IMR-90 (cell line): ENCODE data around the gene ATP1B2. TPM values are rescaled to one million over a fixed set of nuclear protein-coding genes. Genes with fewer than 3 reads are reported as not detected.
A peak's percentile ranks its signal among the peaks of the same experiment; 100 is the strongest.

ENCODE experiments used
- ATAC-seq: fragments of 200-7000 bp; cut with Tn5 transposase; 2 replicates; pipeline ENCODE4 v1.9.1; 2020; ENCODE audit warnings: low read depth, mild to moderate bottlenecking, moderate library complexity
- BruUV-seq: library from RNA; stranded (reverse); fragments of 400-500 nt; replicated peaks from 2 replicates; lab custom pipeline; 2021; lab: Mats Ljungman, UMichigan
- CTCF ChIA-PET: fragments of 300-600 bp; formaldehyde crosslinking; extraction: SDS; loops from one replicate; lab custom pipeline; 2021; ENCODE audit warnings: antibody characterized with exemption; lab: Yijun Ruan, JAX
- POLR2A ChIA-PET: fragments of 300-600 bp; sonication (Branson Sonifier 250); formaldehyde crosslinking; loops from one replicate; lab custom pipeline; 2022; ENCODE audit warnings: antibody characterized with exemption; ENCODE audit not compliant: unreplicated experiment; lab: Charles Lee
- DNase-seq: peaks from one replicate; pipeline ENCODE4 v3.0.0; 2013
- H2AFZ ChIP-seq: replicated peaks from 2 replicates; pipeline ENCODE3; 2013; ENCODE audit warnings: low read length, mild to moderate bottlenecking; ENCODE audit not compliant: poor library complexity
- H2AK5ac ChIP-seq: 2 replicates; pipeline ENCODE4 v1.6.1; 2013; ENCODE audit warnings: low read depth, low read length, inconsistent platforms
- H2AK9ac ChIP-seq: replicated peaks from 2 replicates; pipeline ENCODE3; 2013; ENCODE audit warnings: mild to moderate bottlenecking, low read depth, low read length, moderate library complexity; ENCODE audit not compliant: poor library complexity
- H2BK120ac ChIP-seq: 2 replicates; pipeline ENCODE4 v1.6.1; 2013; ENCODE audit warnings: low read depth, low read length, inconsistent platforms
- H2BK15ac ChIP-seq: 3 replicates; pipeline ENCODE4 v1.6.1; 2013; ENCODE audit warnings: low read depth, low read length, inconsistent platforms
- H2BK20ac ChIP-seq: 2 replicates; pipeline ENCODE4 v1.6.1; 2013; ENCODE audit warnings: low read depth, mild to moderate bottlenecking, inconsistent platforms, low read length, moderate library complexity
- H2BK5ac ChIP-seq: 2 replicates; pipeline ENCODE4 v1.6.1; 2013; ENCODE audit warnings: mild to moderate bottlenecking, low read depth, low read length, inconsistent platforms; ENCODE audit not compliant: poor library complexity, severe bottlenecking
- H3K14ac ChIP-seq: replicated peaks from 2 replicates; pipeline ENCODE4 v1.6.1; 2013; ENCODE audit warnings: low read depth, low read length, inconsistent platforms
- H3K18ac ChIP-seq: 2 replicates; pipeline ENCODE4 v1.6.1; 2013; ENCODE audit warnings: low read depth, low read length, control low read depth
- H3K23ac ChIP-seq: 2 replicates; pipeline ENCODE4 v1.6.1; 2013; ENCODE audit warnings: low read depth, low read length, inconsistent platforms
- H3K27ac ChIP-seq: 2 replicates; pipeline ENCODE4 v1.5.1; 2013; ENCODE audit warnings: mild to moderate bottlenecking, control low read depth, low read length; ENCODE audit not compliant: insufficient read depth
- H3K27me3 ChIP-seq: 2 replicates; pipeline ENCODE4 v1.6.1; 2013; ENCODE audit warnings: low read length; ENCODE audit not compliant: control insufficient read depth, insufficient read depth
- H3K36me3 ChIP-seq: 2 replicates; pipeline ENCODE4 v1.6.1; 2013; ENCODE audit warnings: low read length, mixed read lengths; ENCODE audit not compliant: control insufficient read depth, insufficient read depth
- H3K4ac ChIP-seq: 2 replicates; pipeline ENCODE4 v1.6.1; 2013; ENCODE audit warnings: low read depth, low read length, inconsistent platforms
- H3K4me1 ChIP-seq: 2 replicates; pipeline ENCODE4 v1.6.1; 2013; ENCODE audit warnings: low read length, mixed read lengths; ENCODE audit not compliant: control insufficient read depth, insufficient read depth
- H3K4me2 ChIP-seq: 2 replicates; pipeline ENCODE4 v1.6.1; 2013; ENCODE audit warnings: low read depth, mild to moderate bottlenecking, control low read depth, low read length, moderate library complexity
- H3K4me3 ChIP-seq: 2 replicates; pipeline ENCODE4 v1.5.1; 2013; ENCODE audit warnings: low read depth, mild to moderate bottlenecking, control low read depth, low read length, moderate library complexity; ENCODE audit not compliant: insufficient read depth
- H3K56ac ChIP-seq: 2 replicates; pipeline ENCODE4 v1.6.1; 2013; ENCODE audit warnings: low read length, inconsistent platforms; ENCODE audit not compliant: insufficient read depth; ENCODE audit errors: extremely low read depth
- H3K79me1 ChIP-seq, 2 experiments: 2 replicates each; pipeline ENCODE4 v1.6.1; 2013; ENCODE audit warnings: low read length in 2 of 2, inconsistent platforms in 1 of 2, low read depth in 1 of 2
- H3K9ac ChIP-seq: 2 replicates; pipeline ENCODE4 v1.6.1; 2013; ENCODE audit warnings: low read depth, low read length, control low read depth
- H3K9me1 ChIP-seq: 2 replicates; pipeline ENCODE4 v1.6.1; 2013; ENCODE audit warnings: low read length, inconsistent platforms; ENCODE audit not compliant: insufficient read depth
- H3K9me3 ChIP-seq: 2 replicates; pipeline ENCODE4 v1.6.1; 2013; ENCODE audit warnings: low read length; ENCODE audit not compliant: control insufficient read depth, insufficient read depth
- H4K20me1 ChIP-seq: 2 replicates; pipeline ENCODE4 v1.6.1; 2013; ENCODE audit warnings: low read length, inconsistent platforms; ENCODE audit not compliant: insufficient read depth
- H4K5ac ChIP-seq: 2 replicates; pipeline ENCODE4 v1.6.1; 2013; ENCODE audit warnings: mild to moderate bottlenecking, low read depth, low read length, control low read depth
- H4K8ac ChIP-seq, 2 experiments: 2 replicates each; pipeline ENCODE4 v1.6.1; 2013; ENCODE audit warnings: low read depth in 2 of 2, low read length in 2 of 2, control low read depth in 1 of 2, inconsistent platforms in 1 of 2
- H4K91ac ChIP-seq: 2 replicates; pipeline ENCODE4 v1.6.1; 2013; ENCODE audit warnings: low read depth, low read length, inconsistent platforms; ENCODE audit not compliant: insufficient read depth
- WGBS, 2 experiments: methylation state at CpG; one replicate each; pipeline versions ENCODE4 v1.1.5 to v1.1.7; 2013; ENCODE audit warnings: missing lambda C conversion rate in 2 of 2; ENCODE audit not compliant: insufficient read length in 1 of 2; ENCODE audit errors: extremely low coverage in 2 of 2; 5-methylcytosine and 5-hydroxymethylcytosine counted together
- dilution Hi-C: fragments of 300-500 bp; cut with HindIII; formaldehyde crosslinking; loops from one replicate; pipeline ENCODE4 v1.14.3; 2018; ENCODE audit warnings: low sequenced_read_pairs; ENCODE audit not compliant: unreplicated experiment
- in situ Hi-C: fragments of 300-500 bp; cut with MboI; formaldehyde crosslinking; loops from 3 replicates; pipeline ENCODE4 v1.14.3; 2019; ENCODE audit warnings: low sequenced_read_pairs, inconsistent platforms, mixed read lengths
- intact Hi-C: fragments of 100-400 bp; cut with micrococcal nuclease; formaldehyde crosslinking; loops from 2 replicates; pipeline ENCODE4 v1.10.0; 2022
- polyA plus RNA-seq, 3 experiments: library from polyadenylated mRNA; depleted of rRNA; stranded (reverse); fragments of >200 nt; gene quantifications; 2 replicates each; pipeline ENCODE4 v1.2.3, GENCODE V29; 2012; ENCODE audit warnings: low replicate concordance in 1 of 3
- total RNA-seq: library from RNA; depleted of rRNA; stranded (reverse); fragments of >200 nt; gene quantifications from 2 replicates; pipeline ENCODE4 v1.2.3, GENCODE V29; 2012
- TF ChIP-seq, protein P1 (sequence below): conservative IDR thresholded peaks from 2 replicates; pipeline ENCODE4 v1.5.1; 2012; ENCODE audit warnings: mild to moderate bottlenecking, low read depth, low read length, improper control_type of control experiment
- TF ChIP-seq, protein P2 (sequence below): fragments of 150-350 bp; IDR thresholded peaks from 2 replicates; pipeline ENCODE4 v1.6.1; 2017; ENCODE audit warnings: mild to moderate bottlenecking, antibody characterized with exemption, low read length, low read depth

Gene ATP1B2
- total and polyA plus RNA-seq, 2 of the 4 experiments (the other 2 are of a cell fraction), result 0.02 TPM; not detected in 1

DNA sequence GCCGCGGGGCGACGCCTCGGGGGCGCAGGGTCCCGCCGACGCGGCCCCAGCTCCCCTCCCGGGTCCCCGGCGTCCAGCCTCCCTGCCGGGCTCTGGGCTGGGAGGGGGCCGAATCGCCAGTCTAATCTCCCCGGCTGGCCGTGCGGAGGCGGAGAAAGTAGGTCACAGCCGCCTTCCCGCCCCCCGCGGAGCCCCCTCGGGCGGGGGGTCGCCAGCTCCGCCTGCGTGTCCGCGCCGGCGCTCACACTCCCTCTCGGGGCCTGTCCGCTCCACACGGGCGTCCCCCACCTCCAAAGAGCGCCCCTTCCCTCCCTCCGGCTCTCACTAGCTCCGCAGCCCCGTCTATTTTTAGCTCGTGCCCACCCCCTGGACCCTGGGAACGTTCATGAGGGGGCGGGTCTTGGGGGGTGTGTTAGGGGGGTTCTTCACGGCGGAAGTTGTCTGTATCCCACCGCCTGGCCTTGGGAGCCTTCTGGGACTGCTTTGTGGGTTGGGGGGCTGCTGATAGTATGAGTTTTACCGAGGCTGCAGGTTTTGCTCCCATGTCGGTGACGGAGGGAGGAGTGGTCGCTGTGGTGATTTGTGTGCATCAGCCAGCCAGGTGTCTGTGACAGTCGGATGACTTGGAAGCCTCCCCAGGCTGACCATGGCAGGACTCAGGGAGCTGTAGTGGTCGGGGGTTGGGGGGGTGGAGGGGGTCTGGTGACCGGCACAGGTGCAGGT lies 1.1 kb downstream of the ATP1B2 start:
- no peak overlapping the region for H2BK5ac ChIP-seq
- no peaks in the 10 kb centered on the region for H3K9me1 ChIP-seq
- DNase-seq (no peak), ATAC-seq (no peak)
- no peak overlapping the region for H3K9ac ChIP-seq
- no peak overlapping the region for H2BK15ac ChIP-seq
- no peak overlapping the region for H3K23ac ChIP-seq
- H3K18ac ChIP-seq, result no peak overlapping the region
- BruUV-seq, result no TSS peak
- CTCF ChIA-PET, result no interaction called here
- 5% methylated on average over 19 of the region's 54 CpGs; no CpG with 5 or more reads in 1 of the 2 experiments for WGBS, 2 experiments
- peak overlapping the region; percentile 93 for H3K4me2 ChIP-seq
- H2AK9ac ChIP-seq, result no peak overlapping the region
- no peak overlapping the region for H3K27ac ChIP-seq
- H4K20me1 ChIP-seq, result no peaks in the 10 kb centered on the region; the same call in none of the 2 replicates
- no peak overlapping the region for H2BK120ac ChIP-seq
- no peak overlapping the region for H4K8ac ChIP-seq
- H2AK5ac ChIP-seq, result no peak overlapping the region
- TF ChIP-seq, protein P1, sequence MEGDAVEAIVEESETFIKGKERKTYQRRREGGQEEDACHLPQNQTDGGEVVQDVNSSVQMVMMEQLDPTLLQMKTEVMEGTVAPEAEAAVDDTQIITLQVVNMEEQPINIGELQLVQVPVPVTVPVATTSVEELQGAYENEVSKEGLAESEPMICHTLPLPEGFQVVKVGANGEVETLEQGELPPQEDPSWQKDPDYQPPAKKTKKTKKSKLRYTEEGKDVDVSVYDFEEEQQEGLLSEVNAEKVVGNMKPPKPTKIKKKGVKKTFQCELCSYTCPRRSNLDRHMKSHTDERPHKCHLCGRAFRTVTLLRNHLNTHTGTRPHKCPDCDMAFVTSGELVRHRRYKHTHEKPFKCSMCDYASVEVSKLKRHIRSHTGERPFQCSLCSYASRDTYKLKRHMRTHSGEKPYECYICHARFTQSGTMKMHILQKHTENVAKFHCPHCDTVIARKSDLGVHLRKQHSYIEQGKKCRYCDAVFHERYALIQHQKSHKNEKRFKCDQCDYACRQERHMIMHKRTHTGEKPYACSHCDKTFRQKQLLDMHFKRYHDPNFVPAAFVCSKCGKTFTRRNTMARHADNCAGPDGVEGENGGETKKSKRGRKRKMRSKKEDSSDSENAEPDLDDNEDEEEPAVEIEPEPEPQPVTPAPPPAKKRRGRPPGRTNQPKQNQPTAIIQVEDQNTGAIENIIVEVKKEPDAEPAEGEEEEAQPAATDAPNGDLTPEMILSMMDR, result no peak
- TF ChIP-seq, protein P2, sequence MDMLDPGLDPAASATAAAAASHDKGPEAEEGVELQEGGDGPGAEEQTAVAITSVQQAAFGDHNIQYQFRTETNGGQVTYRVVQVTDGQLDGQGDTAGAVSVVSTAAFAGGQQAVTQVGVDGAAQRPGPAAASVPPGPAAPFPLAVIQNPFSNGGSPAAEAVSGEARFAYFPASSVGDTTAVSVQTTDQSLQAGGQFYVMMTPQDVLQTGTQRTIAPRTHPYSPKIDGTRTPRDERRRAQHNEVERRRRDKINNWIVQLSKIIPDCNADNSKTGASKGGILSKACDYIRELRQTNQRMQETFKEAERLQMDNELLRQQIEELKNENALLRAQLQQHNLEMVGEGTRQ, result no peak
- no peak overlapping the region for H4K91ac ChIP-seq
- no peak overlapping the region for H4K5ac ChIP-seq
- in situ Hi-C loops (no loop called here), intact Hi-C loops (no loop called here), dilution Hi-C loops (no loop called here)
- peak overlapping the region; percentile 30; the same call in 1 of the 2 replicates for H3K4me3 ChIP-seq
- POLR2A ChIA-PET, result interaction anchor here (0.6 kb wide), 1 partner anchor 735 kb away, joined by 4 read pairs; no protein-coding TSS in a partner anchor
- no peak overlapping the region for H3K4ac ChIP-seq
- H2AFZ ChIP-seq, result peak overlapping the region; percentile 58
- H3K79me1 ChIP-seq, result no peaks in the 10 kb centered on the region
- no peak overlapping the region for H3K14ac ChIP-seq
- no peaks in the 10 kb centered on the region; the same call in 1 of the 2 replicates for H3K9me3 ChIP-seq
- H3K36me3 ChIP-seq, result no peaks in the 10 kb centered on the region
- H2BK20ac ChIP-seq, result no peak overlapping the region
- H3K56ac ChIP-seq, result no peak overlapping the region
- H3K4me1 ChIP-seq, result peaks cover 6% of the 10 kb centered on the region; the same call in 1 of the 2 replicates
- peaks cover 61% of the 10 kb centered on the region for H3K27me3 ChIP-seq
